NOMO-1 treated with dmso at 0.1 percent for 144 hours (cell line): ENCODE measurements around the gene CDX1.

Experiments
- DNase-seq: peaks from one replicate; lab custom pipeline; 2025; ENCODE audit not compliant: unreplicated experiment; lab: John Stamatoyannopoulos, UW

Gene CDX1

DNA sequence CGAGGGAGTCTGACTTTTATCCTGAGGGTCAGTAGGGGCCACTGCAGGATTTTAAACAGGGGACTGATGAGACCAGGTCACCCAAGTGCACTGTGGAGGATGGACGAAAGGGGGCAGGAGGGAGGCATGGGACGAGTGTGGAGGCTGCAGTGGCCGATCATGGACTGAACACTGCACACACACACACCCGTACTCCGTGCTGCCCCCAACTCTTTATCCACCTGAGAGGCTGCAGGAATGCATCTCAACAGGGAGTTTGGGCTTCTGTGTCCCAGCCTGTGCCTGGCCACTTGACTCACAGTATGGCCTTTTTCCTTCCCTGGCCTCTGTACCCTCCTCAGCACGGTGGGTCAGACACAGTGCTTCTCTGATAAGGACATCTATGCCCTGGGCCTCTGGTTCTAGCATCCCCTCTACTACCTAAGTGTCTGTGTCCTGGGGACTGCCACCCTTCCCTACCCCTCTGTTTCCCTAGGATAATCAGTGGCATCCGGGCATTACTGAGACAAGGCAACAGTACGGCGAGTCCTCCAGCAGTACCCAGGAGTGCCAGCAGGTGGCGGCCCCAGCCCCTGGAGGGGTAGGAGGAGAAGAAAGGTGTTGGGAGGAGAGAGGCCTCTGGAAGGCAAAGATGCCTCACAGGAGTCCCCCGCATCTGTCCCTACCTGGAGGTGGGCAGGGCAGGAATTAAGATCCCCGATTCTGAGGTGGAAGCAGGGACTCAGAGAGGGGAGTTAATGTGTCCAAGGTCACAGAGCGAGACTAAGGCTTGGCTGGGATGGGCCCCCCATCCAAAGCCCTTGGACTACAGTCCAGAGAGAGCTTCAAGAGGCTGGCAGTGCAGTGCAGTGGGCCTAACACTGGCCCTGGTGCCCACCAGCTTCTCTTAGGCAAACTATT, 5.1 kb upstream of the CDX1 start:
- DNase-seq, result peak; percentile 27

DNA sequence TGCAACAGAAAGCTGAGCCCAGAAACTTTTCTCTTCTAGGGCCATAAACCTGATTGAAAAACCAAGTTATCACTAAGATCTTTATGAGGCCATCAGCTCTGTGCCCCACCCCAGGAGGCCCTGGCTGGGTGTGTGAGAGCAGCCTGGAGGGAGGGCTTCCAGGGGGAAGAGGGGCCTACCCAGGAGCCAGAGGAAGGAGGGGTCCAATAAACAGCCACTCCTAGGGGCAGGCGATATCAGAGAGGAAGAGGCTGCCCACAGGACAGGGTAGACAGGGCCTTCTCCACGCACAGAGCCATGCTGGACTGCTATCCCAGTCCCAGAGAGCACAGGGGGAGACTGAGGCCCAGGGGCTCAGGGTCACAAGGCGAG, 4.5 kb upstream of the CDX1 start:
- DNase-seq, result no peak

DNA sequence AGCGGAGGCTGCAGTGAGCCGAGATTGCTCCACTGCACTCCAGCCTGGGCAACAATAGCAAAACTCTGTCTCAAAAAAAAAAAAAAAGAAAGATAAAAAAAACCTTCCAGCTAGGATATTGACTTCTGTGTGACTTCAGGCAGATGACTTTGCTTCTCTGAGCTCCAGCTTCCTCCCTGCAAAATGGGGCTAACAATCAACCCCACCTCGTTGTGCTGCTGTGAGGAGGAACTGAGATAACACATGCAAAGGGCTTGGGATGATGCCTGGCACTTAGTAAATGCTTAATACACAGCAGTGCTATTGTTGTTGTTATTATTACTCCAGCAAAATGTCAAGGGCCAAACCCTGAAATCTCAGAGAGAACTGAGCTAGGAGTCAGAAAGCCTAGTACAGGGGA, 3.5 kb upstream of the CDX1 start:
- no peak for DNase-seq

DNA sequence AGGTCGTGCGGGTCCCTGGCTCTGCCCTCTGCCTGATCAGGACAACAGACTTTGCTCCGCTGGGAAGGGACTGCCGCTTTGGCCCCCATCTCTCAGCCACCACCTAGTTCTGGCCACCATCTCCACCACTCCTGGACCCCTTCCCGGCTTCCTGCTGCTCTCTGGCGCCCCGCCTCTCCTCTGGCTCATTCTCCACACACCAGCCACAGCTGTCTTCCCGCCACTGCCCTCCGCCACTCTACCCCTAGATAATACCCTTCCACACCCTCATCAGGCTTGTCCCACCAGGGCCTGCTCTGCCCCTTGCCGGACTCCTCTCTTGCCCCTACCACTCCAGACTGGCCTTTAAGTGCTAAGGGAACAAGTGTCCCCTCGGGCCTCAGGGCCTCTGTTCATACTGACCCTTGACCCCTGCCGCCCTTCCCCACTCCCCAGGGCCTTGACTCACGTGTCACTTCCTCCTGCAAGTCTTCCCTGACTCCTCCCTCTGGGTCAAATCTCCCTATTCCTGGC, 3.0 kb upstream of the CDX1 start:
- no peak for DNase-seq

DNA sequence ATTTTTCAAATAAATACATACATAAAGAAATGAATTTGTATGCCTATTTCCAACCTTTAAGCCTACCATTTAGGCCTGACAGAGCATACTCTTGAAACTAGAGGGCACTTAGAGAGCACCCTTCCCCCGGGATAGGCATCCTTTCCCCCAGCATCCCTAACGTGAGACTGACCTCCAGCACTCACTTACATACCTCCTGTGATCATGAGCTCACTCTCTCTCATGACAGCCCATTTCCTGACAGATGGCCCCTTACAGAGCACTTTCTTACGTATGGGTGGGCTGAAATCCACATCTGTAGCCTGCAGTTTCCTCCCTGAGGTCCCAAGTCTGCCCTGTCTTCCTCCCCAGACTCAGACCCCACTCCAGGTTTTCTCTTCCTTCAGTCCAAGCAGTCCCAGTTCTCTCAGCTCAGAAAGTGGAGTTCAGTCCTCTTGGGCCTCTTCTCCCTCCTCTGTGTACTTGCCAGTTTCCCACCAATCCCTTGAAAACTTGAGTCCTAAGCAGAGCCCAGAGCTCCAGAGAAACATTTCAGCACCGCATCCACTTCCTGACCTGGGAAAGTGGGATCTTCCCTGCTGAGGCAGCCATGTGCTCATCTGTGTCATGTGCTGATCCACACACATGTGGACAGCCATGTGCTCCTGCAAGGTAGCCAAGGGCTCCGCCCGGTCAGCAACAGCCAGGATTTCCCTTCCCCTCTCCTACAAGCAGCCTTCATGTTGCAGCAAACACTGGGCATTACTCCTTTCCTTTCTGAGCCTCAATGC, 2.2 kb upstream of the CDX1 start:
- DNase-seq, result no peak

DNA sequence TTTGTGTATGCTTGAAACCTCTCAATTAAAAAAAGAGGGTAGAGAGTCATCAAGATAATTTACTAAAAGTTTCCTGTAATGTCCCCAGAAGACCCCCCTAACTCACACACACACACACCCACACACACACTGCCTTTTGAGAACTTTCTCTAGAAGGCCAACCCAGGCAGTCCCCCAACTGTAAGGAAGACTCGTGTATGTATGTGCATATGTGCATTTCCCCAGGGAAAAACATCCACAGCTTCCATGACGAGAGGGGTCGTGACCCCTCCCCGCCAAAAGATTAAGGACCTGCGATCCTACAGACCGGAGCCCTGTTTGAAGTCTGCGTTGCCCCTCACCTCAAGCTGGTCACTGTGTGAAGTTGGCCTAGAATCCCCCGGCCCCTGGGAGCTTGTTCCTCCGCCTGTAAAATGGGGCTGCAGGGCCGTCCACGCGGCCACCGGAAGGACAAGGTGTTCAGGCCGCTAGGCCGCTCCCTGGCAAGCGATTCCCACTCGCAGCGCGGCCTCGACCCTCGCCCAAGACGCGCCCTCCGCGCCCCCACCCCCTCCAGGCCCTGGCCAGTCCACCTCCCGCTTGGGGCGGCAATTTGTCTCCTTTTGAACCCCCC, 435 bp upstream of the CDX1 start:
- DNase-seq, result no peak

DNA sequence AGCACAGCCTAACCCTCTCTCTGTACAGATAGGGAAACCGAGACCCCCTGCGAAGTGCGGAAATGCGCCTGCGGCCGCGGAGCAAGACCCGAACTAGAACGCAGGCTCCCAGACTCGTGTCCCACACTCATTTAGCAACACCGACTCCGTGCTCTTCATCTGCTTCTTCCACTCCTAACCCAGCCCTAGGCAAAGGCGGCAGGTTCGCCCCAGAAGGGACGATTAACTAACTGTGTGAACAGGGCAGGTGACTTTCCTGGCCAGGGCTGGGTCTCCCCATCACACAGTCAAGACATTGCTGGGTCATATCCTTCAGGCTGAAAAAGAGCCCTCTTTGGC, 903 bp downstream of the CDX1 start:
- DNase-seq, result no peak

DNA sequence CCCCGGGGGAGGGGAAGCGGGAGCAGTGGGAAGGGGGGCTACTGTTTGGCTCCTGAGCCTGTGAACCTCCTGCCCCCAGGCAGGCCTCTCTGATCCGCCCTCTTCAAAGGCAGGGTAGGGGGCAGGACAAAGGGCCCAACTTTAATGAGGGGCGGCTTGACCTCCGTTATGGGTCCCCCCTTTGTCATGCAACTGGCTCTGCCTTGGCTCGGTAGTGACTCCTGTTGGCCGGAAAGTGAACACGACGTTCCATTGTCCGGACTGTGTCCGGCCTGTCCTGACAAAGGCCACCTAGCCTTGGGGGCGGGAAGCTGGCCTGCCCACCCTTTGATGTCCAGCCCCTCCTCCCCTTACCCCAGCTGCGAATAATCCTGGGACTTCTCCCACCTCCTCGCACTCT, 1.3 kb downstream of the CDX1 start:
- DNase-seq, result no peak

DNA sequence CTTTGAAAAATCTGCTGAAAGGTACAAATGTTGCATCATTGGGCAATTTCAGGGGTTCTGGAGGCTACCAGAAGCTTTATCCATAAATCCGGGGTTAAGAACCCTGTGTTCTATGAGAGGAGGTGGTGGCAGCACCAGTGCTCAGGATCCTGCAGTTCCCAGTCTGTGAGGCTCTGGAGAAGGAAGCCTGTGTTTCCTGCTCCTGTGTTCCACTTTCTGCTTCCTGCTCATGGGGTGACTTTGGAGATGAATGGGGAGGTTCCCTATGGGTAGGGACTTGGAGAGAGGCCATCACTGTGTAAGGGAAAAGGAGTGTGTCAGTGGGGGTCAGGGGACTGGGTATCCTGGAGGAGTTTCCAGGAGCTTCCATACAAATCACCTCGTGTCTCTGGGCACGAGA, 2.3 kb downstream of the CDX1 start:
- DNase-seq, result no peak

DNA sequence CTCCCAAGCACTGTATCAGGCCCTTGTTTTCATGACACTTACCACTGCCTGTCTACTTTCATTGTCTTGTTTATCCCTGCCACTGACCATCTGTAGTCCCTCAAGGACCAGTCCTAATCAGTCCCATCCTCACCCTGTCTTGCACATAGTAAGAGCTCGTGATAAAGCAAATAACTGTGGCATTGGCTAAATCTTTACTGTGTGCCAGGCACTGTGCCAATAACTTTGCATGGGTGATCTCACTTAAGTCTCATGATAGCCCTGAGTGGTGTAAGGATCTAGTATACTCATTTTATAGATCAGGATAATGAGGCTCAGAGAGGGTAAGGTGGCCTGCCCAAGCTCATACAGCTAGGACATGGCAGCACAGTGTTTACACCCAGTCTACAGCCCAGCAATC, 5.6 kb downstream of the CDX1 start:
- no peak for DNase-seq

DNA sequence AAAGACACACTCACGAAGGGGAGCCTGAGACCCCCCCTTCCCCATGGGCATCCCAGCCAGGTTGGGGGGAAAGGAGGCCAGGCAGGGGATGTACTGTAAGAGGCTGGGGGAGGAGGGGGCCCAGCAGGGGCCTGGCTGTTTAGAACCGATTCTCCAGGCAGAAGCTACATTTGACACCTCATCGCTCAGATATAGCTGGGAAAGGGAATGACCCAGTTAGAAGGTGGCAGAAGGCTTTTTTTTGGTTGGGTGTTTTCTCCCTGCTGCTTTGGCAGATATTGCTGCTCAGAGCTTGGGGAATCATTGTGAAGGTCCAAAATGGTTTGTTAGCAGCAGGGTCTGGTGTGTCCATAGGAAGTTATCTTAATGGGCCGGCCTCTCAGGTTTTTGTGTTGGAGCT, 6.0 kb downstream of the CDX1 start:
- DNase-seq, result no peak

DNA sequence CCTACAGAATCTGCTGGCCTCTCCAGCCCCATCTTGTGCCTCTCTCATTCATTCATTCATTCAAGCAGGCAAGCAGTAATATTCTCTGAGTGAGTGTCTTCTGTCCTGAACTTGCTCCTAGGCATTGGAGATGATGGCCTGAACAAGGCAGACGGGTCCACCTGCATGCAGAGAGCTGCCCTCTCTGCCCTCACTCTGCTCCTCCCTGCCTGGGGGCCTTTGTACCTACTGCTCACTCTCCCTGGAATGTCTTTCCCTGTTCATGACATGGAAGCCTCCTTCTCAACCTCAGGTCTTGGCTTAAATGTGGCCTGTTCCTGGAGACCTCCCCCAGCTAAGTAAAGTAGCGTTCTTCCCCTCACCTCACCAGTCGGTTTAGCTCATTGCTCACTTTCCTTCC, 6.6 kb downstream of the CDX1 start:
- no peak for DNase-seq

DNA sequence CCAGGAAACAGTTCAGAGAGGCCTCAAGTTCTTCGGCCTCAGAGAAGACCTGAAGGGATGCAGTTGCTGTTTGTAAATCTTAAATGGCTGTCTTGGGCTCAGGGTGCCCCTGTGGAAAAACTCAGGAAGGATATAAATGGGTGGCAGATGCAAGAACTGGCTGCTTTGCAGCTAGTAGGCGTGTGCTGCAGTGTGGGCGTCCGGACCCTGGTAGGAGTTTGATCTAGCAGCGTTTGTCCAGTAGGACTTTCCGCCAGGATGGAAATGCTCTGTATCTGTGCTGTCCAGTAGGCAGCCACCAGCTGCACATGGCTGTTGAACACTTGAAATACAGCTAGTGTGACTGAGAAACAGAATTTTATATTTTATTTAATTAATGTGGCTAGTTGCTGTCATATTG, 7.7 kb downstream of the CDX1 start:
- no peak for DNase-seq

DNA sequence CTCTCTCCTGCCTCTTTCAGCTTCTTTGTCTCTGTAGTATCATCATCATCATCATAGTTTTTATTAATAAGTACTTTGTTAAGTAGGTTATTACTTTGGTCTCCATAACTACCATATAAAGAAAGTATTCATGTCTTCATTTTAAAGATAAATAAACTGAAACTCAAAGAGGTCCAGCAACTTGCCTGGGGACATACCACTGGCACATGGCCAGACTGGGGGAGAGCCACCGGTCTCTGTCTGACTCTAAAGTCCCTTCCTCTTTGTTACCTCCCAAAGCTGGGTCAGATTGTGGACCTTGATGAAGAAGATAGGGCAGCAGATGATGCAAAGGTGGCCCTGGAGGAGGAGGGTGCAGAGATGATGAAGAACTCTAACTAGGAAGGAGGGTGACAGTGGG, 8.5 kb downstream of the CDX1 start:
- DNase-seq, result no peak

DNA sequence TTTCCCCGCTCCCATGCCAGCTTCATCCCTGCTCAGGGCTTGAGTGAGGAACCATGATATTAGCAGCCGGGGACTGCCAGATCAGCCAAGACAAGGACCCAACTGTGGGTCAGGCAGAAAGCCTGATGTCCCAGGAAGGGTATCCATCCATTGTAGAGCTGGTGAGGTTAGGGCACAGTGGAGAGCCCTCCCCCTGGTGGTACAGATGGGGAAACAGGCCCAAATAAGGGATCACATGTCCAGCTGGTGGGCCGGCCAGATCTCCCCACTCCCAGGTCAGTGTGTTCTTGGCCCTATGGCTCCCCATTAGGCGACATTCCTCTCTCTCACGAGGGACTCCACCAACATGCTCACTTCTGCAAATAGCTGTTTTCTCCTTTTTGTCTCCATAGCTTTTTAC, 9.0 kb downstream of the CDX1 start:
- DNase-seq, result no peak

DNA sequence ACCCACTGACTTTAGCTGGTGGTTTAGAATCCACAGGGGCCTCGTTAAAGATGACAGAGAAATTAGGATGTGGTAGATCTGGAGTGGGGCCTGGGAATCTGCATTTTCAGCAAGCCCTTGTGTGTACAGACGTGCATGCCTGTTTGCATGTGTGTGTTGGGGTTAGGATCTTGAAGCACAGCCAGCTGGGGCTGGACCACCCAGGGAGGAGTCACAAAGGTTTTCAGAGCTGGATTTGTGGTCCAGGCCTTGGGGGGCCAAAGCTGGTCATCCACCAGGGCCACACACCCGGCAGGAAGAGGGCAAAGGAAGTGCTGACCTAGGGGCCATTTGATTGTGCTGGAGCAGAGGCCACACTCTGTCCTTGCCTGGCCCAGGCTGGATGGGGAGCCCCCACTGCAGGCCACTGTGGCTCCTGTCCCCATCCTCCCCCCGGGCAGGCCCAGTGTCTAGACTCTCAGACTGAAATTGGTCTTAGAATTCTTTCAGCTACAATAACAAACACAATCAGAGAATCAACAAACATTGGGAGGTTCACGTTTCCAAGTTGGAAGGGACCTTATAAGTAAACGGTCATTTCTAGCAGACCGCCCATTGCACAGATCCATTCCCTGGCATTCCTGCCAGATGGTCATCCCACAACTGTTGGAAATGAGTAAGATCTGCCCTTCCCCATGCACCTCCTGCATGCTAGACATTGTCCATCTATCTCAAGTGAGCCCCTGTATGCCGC, 10.3 kb downstream of the CDX1 start:
- DNase-seq, result no peak

DNA sequence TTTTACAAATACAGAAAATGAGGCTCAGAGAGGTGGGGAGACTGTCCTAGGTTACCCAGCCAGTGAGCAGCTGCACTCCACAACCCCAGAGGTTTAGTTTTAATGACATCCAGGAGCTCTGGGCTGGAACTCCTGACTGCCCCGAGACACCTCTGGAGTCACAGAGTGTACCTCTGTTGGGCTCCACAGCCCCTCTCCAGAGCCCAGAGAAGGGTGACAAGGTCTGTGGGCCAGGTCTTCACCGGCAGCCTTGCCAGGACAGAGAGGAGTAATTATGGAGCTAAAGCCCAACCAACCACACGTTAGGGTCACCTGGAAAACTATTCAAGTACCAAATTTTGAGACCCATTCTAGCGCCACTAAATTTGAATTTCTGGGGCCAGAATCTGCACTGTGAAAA, 11.1 kb downstream of the CDX1 start:
- no peak for DNase-seq

DNA sequence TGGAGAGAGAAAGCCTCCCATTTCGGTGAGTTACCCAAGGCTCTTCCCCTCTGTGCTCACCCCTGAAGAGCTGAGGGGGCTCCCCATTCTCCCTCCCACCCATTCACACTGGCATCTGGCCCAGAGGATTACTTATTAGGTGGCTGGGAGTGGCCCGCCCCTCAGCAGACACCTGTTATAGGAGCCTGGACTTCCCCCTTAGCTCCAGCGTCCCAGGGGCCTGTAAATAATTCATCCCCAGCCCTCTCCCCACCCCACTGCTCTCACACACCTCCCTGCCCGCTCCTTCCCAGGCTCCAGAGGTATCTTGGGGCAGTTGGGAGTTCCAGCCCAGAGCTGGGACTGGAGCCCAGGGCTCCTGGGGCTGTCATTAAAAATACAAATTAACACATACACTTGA, 11.7 kb downstream of the CDX1 start:
- no peak for DNase-seq

DNA sequence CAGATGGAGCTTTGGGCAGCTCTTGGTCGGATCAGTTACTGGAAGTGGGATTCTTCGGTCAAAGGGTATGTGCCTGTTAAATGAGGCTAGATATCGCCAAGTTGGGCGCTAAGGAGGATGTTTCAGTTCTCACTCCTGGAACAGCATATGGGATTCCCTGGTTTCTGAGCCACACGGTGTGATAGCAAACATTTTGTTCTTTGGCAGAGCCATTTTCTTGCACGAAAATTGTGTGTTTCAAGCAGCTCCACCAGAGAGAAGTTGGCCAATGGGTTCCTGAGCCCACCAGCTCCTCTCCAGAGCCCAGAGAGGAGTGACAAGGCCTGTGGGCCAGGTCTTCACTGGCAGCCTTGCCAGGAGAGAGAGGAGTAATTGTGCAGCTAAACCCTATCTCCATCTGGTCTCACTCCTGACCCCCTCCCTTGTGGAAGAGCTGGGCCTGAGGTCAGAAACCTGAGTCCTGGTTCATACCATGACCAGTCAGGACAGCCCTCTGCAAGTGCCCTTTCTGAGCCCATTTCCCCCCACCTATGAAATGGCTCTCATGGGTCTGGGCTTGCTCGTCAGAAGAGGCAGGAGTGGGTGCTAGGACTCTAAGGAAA, 12.5 kb downstream of the CDX1 start:
- DNase-seq, result no peak

DNA sequence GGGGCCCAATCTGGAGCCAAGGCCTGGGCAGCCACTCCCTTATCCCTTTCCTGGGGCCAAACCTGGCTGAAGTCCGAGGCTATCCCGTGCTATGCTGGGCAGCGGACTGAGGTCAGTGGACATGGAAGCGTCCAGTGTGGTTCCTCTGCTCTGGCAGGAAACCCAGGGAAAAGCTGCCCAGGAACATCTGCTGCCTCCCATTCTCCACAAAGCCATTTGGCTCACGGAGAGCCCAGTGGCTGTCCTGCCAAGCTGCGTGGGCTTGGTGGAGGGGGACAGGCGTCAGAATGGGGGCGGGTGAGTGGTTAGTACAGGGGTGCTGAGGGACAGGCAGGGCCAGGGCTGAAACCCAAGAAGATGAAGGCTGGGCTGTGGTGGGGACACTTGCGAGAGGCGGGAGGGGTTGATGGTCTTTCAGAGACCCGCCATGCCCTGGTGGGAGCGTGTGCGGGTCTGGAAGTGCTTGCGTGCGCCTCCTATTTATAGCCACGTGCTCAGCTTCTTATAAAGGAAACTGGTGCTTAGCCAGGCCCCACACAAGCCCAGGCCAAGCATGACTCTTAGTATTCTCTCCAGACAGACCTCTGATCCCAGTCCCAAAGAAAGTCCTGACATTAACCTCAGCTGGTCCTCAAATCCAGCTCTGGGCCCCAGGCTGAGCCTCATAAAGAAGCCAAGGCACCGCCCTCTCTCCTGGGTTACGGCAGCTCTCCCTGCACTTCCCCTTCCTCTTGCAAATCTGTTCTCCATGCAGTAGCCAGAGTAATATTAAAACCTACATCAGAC, 13.9 kb downstream of the CDX1 start:
- peak; percentile 55 for DNase-seq
